Stimulated activated memory B cell treated with anti-CD40 and anti-IgM and Interleukin-4, amounts not matched to agents 10 μg/mL and 1 μg/mL and 100 μg/mL, for 72 hours (primary cell): ENCODE results near the gene FGFR4.
A peak's percentile ranks its signal among the peaks of the same experiment; 100 is the strongest.

Experiments used
- ATAC-seq: fragments of 150-1000 bp; cut with Tn5 transposase; 2 replicates; pipeline ENCODE4 v1.10.0; 2021
- H3K27ac Mint-ChIP-seq: one replicate; pipeline ENCODE4 v1.8.0; 2022; ENCODE audit warnings: mild to moderate bottlenecking, mixed read lengths
- H3K27me3 Mint-ChIP-seq: one replicate; pipeline ENCODE4 v1.8.0; 2022; ENCODE audit warnings: mixed read lengths
- H3K36me3 Mint-ChIP-seq: one replicate; pipeline ENCODE4 v1.8.0; 2022; ENCODE audit warnings: mixed read lengths
- H3K4me1 Mint-ChIP-seq: one replicate; pipeline ENCODE4 v1.8.0; 2022; ENCODE audit warnings: mixed read lengths
- H3K4me3 Mint-ChIP-seq: one replicate; pipeline ENCODE4 v1.8.0; 2022; ENCODE audit warnings: mild to moderate bottlenecking, moderate library complexity, mixed read lengths
- H3K9me3 Mint-ChIP-seq: one replicate; pipeline ENCODE4 v1.8.0; 2022; ENCODE audit warnings: mixed read lengths

The FGFR4 gene

DNA sequence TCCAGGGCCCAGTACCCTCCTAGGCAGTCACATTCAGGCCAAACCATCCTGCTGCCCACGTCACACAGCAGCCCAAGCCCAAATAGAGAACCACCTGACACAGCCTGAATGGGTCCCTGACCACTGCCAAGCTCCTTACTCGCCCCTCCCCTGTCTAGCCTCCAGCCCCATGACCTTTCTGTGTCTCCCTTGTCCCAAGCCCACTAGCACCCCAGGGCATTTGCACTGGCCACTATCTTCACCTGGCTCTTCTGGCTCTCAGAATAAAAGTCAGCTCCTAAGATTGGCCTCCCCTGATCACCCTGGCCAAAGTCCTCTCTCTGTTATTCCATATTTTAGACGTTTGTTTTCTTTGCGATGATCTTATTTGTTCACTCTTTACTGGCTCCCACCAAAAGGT lies 20.4 kb downstream of the FGFR4 start:
- no peak overlapping the region for H3K27ac Mint-ChIP-seq
- peaks cover 7% of the 10 kb centered on the region for H3K4me1 Mint-ChIP-seq
- no peak overlapping the region for H3K4me3 Mint-ChIP-seq
- no peaks in the 10 kb centered on the region for H3K9me3 Mint-ChIP-seq
- H3K27me3 Mint-ChIP-seq, result peaks cover 30% of the 10 kb centered on the region
- H3K36me3 Mint-ChIP-seq, result no peaks in the 10 kb centered on the region
- no peak for ATAC-seq

DNA sequence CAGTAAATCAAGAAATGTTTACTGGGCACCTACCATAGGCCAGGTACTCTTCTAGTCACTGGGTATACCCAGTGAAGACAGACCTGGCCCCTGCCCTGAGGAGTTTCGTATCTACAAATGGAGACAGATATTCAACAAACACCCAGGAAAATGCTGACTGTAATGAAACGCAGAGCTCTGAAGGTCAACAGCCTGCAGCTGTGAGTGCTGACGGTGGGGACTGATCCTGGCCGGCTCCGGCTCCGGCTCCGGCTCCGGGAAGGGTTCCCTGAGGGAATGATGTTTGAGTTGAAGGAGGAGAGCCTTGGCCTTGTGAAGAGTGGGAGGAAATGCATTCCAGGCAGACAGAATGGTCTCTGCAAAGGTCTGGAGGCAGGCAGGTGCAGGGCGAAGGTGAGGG lies 23.1 kb downstream of the FGFR4 start:
- Mint-ChIP-seq H3K36me3 (no peaks in the 10 kb centered on the region), H3K27me3 (peaks cover 9% of the 10 kb centered on the region), H3K4me1 (peaks cover 7% of the 10 kb centered on the region), H3K4me3 (no peak overlapping the region), H3K9me3 (no peaks in the 10 kb centered on the region), H3K27ac (no peak overlapping the region)
- no peak for ATAC-seq

GRCh38 chr5:177111720-177112394 lies 25.1 kb downstream of the FGFR4 start:
- Mint-ChIP-seq H3K9me3 (peaks cover 2% of the 10 kb centered on the region), H3K27me3 (peaks cover 8% of the 10 kb centered on the region), H3K4me1 (peaks cover 14% of the 10 kb centered on the region), H3K27ac (no peak overlapping the region), H3K36me3 (no peaks in the 10 kb centered on the region), H3K4me3 (peak overlapping the region; percentile 66)
- ATAC-seq, result peak; percentile 77

GRCh38 chr5:177112589-177113220 lies 26.0 kb downstream of the FGFR4 start:
- H3K27ac Mint-ChIP-seq, result no peak overlapping the region
- no peaks in the 10 kb centered on the region for H3K27me3 Mint-ChIP-seq
- no peak for ATAC-seq
- peaks cover 14% of the 10 kb centered on the region for H3K4me1 Mint-ChIP-seq
- no peak overlapping the region for H3K4me3 Mint-ChIP-seq
- H3K36me3 Mint-ChIP-seq, result no peaks in the 10 kb centered on the region
- H3K9me3 Mint-ChIP-seq, result peaks cover 2% of the 10 kb centered on the region

GRCh38 chr5:177113566-177114424 lies 27.1 kb downstream of the FGFR4 start:
- ATAC-seq, result peak; percentile 76
- Mint-ChIP-seq H3K27me3 (no peaks in the 10 kb centered on the region), H3K4me1 (peaks cover 14% of the 10 kb centered on the region), H3K36me3 (no peaks in the 10 kb centered on the region), H3K9me3 (peaks cover 2% of the 10 kb centered on the region), H3K4me3 (no peak overlapping the region), H3K27ac (no peak overlapping the region)

- peaks cover 10% of the 10 kb centered on the region for H3K4me1 Mint-ChIP-seq
- H3K4me3 Mint-ChIP-seq, result peak overlapping the region; percentile 58
- H3K9me3 Mint-ChIP-seq, result peaks cover 2% of the 10 kb centered on the region
- ATAC-seq, result peak; percentile 86
- H3K27me3 Mint-ChIP-seq, result no peaks in the 10 kb centered on the region
- peak overlapping the region; percentile 18 for H3K27ac Mint-ChIP-seq
- no peaks in the 10 kb centered on the region for H3K36me3 Mint-ChIP-seq
Observed at GRCh38 chr5:177116631-177117373, 30.1 kb downstream of the FGFR4 start.

- Mint-ChIP-seq H3K36me3 (no peaks in the 10 kb centered on the region), H3K27me3 (no peaks in the 10 kb centered on the region), H3K4me3 (no peak overlapping the region), H3K9me3 (peaks cover 2% of the 10 kb centered on the region), H3K27ac (peak overlapping the region; percentile 18), H3K4me1 (peaks cover 8% of the 10 kb centered on the region)
- ATAC-seq, result no peak
Observed at GRCh38 chr5:177117441-177118045, 30.8 kb downstream of the FGFR4 start.

DNA sequence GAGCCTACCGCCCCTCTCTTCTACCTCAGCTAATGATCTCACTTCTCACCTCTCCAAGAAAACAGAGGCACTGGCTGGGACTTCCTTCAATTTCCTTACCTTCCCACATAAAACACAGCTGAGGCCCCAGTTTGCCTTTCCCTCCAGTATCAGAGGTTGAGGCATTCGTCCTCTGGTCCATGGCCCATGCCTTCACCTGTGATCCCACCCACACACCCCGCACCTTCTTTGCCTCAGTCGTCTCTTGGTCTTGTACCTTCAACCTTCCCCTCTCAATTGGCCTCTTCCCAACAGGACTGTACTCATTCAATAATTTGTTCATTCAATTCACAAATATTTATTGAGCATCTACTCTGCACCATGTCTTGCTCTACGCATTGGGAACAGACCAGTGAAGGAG lies 35.9 kb downstream of the FGFR4 start:
- Mint-ChIP-seq H3K9me3 (no peaks in the 10 kb centered on the region), H3K36me3 (no peaks in the 10 kb centered on the region), H3K27me3 (no peaks in the 10 kb centered on the region), H3K4me3 (no peak overlapping the region), H3K4me1 (peaks cover 22% of the 10 kb centered on the region), H3K27ac (no peak overlapping the region)
- no peak for ATAC-seq

- peak overlapping the region; percentile 70 for H3K4me3 Mint-ChIP-seq
- H3K27ac Mint-ChIP-seq, result peak overlapping the region; percentile 90
- H3K36me3 Mint-ChIP-seq, result no peaks in the 10 kb centered on the region
- ATAC-seq, result peak; percentile 64
- H3K4me1 Mint-ChIP-seq, result peaks cover 30% of the 10 kb centered on the region
- H3K27me3 Mint-ChIP-seq, result no peaks in the 10 kb centered on the region
- H3K9me3 Mint-ChIP-seq, result no peaks in the 10 kb centered on the region
Observed at GRCh38 chr5:177123789-177124485, 37.2 kb downstream of the FGFR4 start.

- Mint-ChIP-seq H3K27me3 (no peaks in the 10 kb centered on the region), H3K4me1 (peaks cover 36% of the 10 kb centered on the region), H3K36me3 (no peaks in the 10 kb centered on the region), H3K27ac (peak overlapping the region; percentile 90), H3K4me3 (peak overlapping the region; percentile 70), H3K9me3 (no peaks in the 10 kb centered on the region)
- ATAC-seq, result peak; percentile 74
Observed at GRCh38 chr5:177124486-177124991, 37.8 kb downstream of the FGFR4 start.

DNA sequence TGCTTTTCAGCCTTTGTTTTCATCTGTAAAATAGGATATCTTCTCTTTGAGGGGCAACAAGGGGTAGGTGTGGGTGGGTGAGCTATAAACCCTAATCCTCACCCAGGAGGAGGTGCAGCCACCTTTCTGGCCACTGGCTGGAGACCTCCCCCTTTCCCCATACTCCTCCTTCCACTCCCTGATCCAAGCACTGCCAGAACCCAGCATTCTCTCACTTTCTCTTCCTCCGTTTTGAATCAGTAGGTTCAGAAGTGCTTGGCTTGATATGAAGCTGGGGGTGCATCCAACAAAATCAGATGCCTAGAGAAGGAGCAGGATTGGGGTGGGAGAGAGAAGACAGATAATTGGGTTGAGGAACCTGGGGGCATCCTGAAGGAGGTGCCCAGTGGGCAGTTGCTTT lies 40.1 kb downstream of the FGFR4 start:
- no peaks in the 10 kb centered on the region for H3K9me3 Mint-ChIP-seq
- no peak overlapping the region for H3K4me3 Mint-ChIP-seq
- no peaks in the 10 kb centered on the region for H3K27me3 Mint-ChIP-seq
- H3K4me1 Mint-ChIP-seq, result peaks cover 45% of the 10 kb centered on the region
- H3K27ac Mint-ChIP-seq, result peak overlapping the region; percentile 9
- H3K36me3 Mint-ChIP-seq, result no peaks in the 10 kb centered on the region
- no peak for ATAC-seq

GRCh38 chr5:177128551-177128981 lies 41.9 kb downstream of the FGFR4 start:
- ATAC-seq, result no peak
- Mint-ChIP-seq H3K4me1 (peaks cover 40% of the 10 kb centered on the region), H3K9me3 (no peaks in the 10 kb centered on the region), H3K36me3 (no peaks in the 10 kb centered on the region), H3K4me3 (no peak overlapping the region), H3K27me3 (no peaks in the 10 kb centered on the region), H3K27ac (peak overlapping the region; percentile 45)

DNA sequence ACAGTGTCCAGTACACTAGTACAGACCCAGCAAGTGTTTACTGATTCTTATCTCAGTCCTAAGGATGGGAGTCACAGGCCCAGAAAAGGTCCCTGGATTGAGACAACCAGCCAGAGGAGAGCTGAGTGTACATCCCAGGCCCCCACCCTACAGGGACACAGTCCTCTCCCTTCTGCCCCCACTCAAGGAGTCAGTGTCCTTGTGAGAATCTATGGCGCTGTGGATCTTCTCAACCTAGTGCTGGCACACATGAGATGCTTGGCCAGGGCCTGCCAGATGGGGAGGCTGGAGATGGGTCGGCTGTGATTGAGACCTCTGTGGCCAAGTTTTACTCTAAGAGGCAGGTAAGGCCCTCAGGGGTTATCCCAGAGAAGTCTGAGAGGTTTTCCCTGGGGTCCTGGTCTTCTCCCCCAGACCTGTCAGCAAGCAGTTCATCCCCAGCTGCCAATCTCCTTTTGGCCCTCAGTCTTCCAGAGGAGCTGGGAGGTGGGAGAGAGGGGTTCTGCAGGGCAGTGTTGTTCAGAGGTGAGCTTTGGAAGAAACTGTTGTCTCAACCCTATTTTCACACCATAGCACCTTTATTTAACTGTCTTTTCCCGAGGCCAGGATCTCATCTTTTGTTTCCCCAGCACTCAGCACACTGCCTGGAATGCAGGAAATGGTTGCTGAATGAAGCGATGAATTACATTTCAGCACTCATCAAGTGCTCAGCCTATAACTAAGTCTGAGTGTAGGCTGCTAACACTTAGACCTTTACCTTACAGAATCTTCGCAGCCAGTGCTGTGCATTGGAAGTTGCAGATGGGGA lies 43.7 kb downstream of the FGFR4 start:
- no peak for ATAC-seq
- Mint-ChIP-seq H3K36me3 (peaks cover 3% of the 10 kb centered on the region), H3K4me3 (no peak overlapping the region), H3K27me3 (no peaks in the 10 kb centered on the region), H3K9me3 (no peaks in the 10 kb centered on the region), H3K4me1 (peaks cover 34% of the 10 kb centered on the region), H3K27ac (peak overlapping the region; percentile 45)
